Psoas muscle (tissue), 8 donors: Measurements from ENCODE around the gene B3GALT4. TPM values are rescaled to one million over a fixed set of nuclear protein-coding genes. Genes with fewer than 3 reads are reported as not detected.
"Not testable (repeated sequence)": the region's sequence is repeated elsewhere in the genome, so short reads cannot be mapped to it uniquely, and the experiment has no call there.

Experiments
- ATAC-seq, 4 donors: fragments of 200-7000 bp; cut with Tn5 transposase; one replicate each; pipeline ENCODE4 v1.9.1; 2020; ENCODE audit warnings: moderate library complexity in 3 of 4, mild to moderate bottlenecking in 2 of 4
- DNase-seq, 2 donors: peaks; one replicate each; pipeline ENCODE4 v3.0.0-alpha.2; 2020
- H3K27ac ChIP-seq: fragments of 200-600 bp; one replicate; pipeline ENCODE4 v1.8.0; 2022
- H3K27me3 ChIP-seq, 3 donors: fragments of 200-600 bp in 1 of 3; one replicate each; pipeline versions ENCODE4 v1.6.1 to v1.8.0; 2013 to 2022; ENCODE audit warnings: low read length in 2 of 3, mild to moderate bottlenecking in 2 of 3, moderate library complexity in 1 of 3; ENCODE audit not compliant: insufficient read depth in 3 of 3
- H3K36me3 ChIP-seq, 2 donors: fragments of 200-600 bp in 1 of 2; one replicate each; pipeline versions ENCODE4 v1.6.1 to v1.8.0; 2013 to 2022; ENCODE audit warnings: low read depth in 1 of 2, mild to moderate bottlenecking in 1 of 2, moderate library complexity in 1 of 2; ENCODE audit not compliant: insufficient read depth in 1 of 2
- H3K4me1 ChIP-seq: fragments of 200-600 bp; one replicate; pipeline ENCODE4 v1.8.0; 2022
- H3K4me3 ChIP-seq: fragments of 200-600 bp; one replicate; pipeline ENCODE4 v1.8.0; 2022; ENCODE audit warnings: mild to moderate bottlenecking
- H3K9me3 ChIP-seq: fragments of 200-600 bp; one replicate; pipeline ENCODE4 v1.8.0; 2022
- WGBS, 3 donors: extraction: QIAGEN DNeasy Blood & Tissue Kit; methylation state at CpG; one replicate each; pipeline versions ENCODE4 v1.1.6 to v1.1.7; 2013; 5-methylcytosine and 5-hydroxymethylcytosine counted together
- intact Hi-C, 2 donors: fragments of 100-400 bp; cut with DNase I; formaldehyde crosslinking; loops; one replicate each; pipeline versions ENCODE4 v1.11.0 to v1.14.2; 2022
- polyA plus RNA-seq, 3 donors: library from polyadenylated mRNA; stranded (reverse); fragments of 200-250 nt; gene quantifications; one replicate each; pipeline ENCODE4 v1.2.3, GENCODE V29; 2013
- total RNA-seq, 4 donors: library from RNA; stranded (reverse); fragmentation: NEBNext Ultra II Directional in 2 of 4; extraction: Animal tissue kit (Norgen Biotek cat#: 25700) in 2 of 4; gene quantifications; one replicate each; pipeline versions ENCODE4 v1.2.1 to v1.2.4, GENCODE V29; 2021 to 2023
- TF ChIP-seq, protein P1 (sequence below): fragments of 200-600 bp; IDR thresholded peaks from one replicate; pipeline ENCODE4 v1.8.0; 2022; ENCODE audit warnings: antibody characterized with exemption
- donor health status: healthy with polysubstance abuse.
- donor health status: DM: no; HTN: no; CAD: no; lungs with moderate emphysema.
- donor health status: Bipolar disorder and iron deficiency.
- donor health status: healthy.
- donor health status: DM: yes; HTN: yes; CAD: no.
- donor health status: DM: no; HTN: no; CAD: no.
- donor health status: DM: no; HTN: no; CAD: no.
- donor health status: DM: yes; HTN: yes; CAD: no.

Gene B3GALT4
- total and polyA plus RNA-seq, 7 donors = 1.3 to 3.6 (median 1.8) TPM

DNA sequence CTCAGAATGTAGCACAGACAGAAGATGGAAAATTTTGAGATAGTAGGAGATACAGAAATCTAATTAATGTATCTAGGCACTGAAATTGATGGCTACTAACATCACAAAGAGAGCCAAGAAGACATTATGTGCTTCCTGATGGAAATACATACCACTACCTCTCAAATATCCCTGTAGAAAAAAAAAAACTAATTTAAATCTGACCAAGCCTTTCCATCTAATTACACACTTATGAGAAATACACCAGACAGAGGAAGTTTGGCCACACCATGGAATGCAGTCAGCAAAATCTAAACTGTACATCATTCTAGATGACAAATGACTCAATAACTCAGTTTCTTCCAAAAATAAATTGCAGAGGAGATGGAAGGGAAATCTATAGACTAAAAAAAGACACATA, 24.2 kb upstream of the B3GALT4 start:
- Histone ChIP-seq H3K27ac (no peak overlapping the region), H3K4me3 (no peak overlapping the region), H3K4me1 (peaks cover 13% of the 10 kb centered on the region), H3K9me3 (no peaks in the 10 kb centered on the region), H3K36me3 (peaks cover 8 to 60% of the 10 kb centered on the region in 2 donors), H3K27me3 (no peaks in the 10 kb centered on the region)
- intact Hi-C loops = no loop called here
- TF ChIP-seq, protein P1, sequence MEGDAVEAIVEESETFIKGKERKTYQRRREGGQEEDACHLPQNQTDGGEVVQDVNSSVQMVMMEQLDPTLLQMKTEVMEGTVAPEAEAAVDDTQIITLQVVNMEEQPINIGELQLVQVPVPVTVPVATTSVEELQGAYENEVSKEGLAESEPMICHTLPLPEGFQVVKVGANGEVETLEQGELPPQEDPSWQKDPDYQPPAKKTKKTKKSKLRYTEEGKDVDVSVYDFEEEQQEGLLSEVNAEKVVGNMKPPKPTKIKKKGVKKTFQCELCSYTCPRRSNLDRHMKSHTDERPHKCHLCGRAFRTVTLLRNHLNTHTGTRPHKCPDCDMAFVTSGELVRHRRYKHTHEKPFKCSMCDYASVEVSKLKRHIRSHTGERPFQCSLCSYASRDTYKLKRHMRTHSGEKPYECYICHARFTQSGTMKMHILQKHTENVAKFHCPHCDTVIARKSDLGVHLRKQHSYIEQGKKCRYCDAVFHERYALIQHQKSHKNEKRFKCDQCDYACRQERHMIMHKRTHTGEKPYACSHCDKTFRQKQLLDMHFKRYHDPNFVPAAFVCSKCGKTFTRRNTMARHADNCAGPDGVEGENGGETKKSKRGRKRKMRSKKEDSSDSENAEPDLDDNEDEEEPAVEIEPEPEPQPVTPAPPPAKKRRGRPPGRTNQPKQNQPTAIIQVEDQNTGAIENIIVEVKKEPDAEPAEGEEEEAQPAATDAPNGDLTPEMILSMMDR = no peak
- DNase-seq = no peak
- no peak for ATAC-seq

DNA sequence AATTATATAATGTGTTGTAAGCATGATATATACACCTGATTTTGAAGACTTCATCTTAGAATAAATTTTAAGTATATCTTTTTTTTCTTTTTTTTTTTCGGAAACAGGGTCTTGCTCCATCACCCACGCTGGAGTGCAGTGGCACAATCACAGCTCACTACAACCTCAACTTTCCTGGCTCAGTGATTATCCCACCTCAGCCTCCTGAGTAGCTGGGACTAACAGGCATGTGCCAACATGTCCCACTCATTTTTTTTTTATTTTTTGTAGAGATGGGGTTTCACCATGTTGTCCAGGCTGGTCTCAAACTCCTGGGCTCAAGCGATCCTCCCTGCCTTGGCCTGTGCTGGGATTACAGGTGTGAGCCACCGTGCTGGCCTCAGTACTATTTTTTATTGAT, 22.3 kb upstream of the B3GALT4 start:
- H3K9me3 ChIP-seq = no peaks in the 10 kb centered on the region
- peaks cover 5% of the 10 kb centered on the region for H3K4me1 ChIP-seq
- no peak overlapping the region for H3K4me3 ChIP-seq
- H3K27ac ChIP-seq = no peak overlapping the region
- ATAC-seq (no peak), DNase-seq (no peak)
- no peaks in the 10 kb centered on the region for H3K27me3 ChIP-seq
- intact Hi-C loops = no loop called here
- peaks cover 8 to 75% of the 10 kb centered on the region in 2 donors for H3K36me3 ChIP-seq
- TF ChIP-seq, protein P1 = no peak
- 90 to 98% (median 93%) methylated on average over 4 of the region's 4 CpGs for WGBS, 3 donors

DNA sequence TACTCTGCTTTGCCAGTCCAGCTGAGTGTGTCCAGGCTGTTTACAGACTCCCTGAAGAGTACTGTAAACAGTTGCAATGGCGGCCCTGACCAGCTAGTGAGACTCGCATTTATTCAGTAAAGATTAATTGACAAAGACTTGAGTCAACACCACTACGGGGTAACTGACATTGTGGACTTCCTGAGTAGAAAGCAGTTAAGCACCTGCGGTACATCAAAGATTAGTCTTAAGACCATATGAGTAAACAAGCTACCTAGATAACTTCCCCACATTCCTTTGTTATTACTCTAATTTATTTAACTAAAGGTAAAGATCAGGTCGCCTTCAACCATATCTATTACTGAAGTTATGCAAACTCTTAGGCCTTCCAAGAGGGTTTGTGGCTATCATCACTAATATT, 17.9 kb upstream of the B3GALT4 start:
- Histone ChIP-seq H3K27ac (no peak overlapping the region), H3K36me3 (peaks cover 6 to 92% of the 10 kb centered on the region in 2 donors)

DNA sequence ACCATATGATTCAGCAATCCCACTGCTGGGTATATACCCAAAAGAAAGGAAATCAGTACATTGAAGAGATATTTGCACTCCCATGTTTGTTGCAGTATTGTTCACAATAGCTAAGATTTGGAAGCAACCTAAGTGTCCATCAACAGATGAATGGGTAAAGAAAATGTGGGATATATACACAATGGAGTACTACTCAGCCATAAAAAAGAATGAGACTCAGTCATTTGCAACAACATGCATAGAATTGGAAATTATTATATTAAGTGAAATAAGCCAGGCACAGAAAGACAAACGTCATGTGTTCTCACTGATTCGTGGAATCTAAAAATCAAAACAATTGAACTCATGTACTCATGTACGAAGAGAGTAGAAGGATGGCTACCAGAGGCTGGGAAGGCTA, 14.4 kb upstream of the B3GALT4 start:
- H3K4me3 ChIP-seq, H3K9me3 ChIP-seq, ATAC-seq, H3K27ac ChIP-seq, H3K27me3 ChIP-seq, intact Hi-C loops, H3K4me1 ChIP-seq, DNase-seq: not testable (repeated sequence)
- peaks cover 14 to 97% of the 10 kb centered on the region in 2 donors for H3K36me3 ChIP-seq
- 97 to 98% (median 98%) methylated on average over 3 of the region's 3 CpGs for WGBS, 3 donors

More for the DNA sequence above, 17.9 kb upstream of the B3GALT4 start:
- DNase-seq (no peak), ATAC-seq (no peak)
- no peaks in the 10 kb centered on the region for H3K27me3 ChIP-seq
- no peaks in the 10 kb centered on the region for H3K4me1 ChIP-seq
- TF ChIP-seq, protein P1 = no peak
- H3K4me3 ChIP-seq = no peak overlapping the region
- H3K9me3 ChIP-seq = no peaks in the 10 kb centered on the region
- 93 to 97% (median 94%) methylated on average over 5 of the region's 5 CpGs for WGBS, 3 donors
- intact Hi-C loops = no loop called here

DNA sequence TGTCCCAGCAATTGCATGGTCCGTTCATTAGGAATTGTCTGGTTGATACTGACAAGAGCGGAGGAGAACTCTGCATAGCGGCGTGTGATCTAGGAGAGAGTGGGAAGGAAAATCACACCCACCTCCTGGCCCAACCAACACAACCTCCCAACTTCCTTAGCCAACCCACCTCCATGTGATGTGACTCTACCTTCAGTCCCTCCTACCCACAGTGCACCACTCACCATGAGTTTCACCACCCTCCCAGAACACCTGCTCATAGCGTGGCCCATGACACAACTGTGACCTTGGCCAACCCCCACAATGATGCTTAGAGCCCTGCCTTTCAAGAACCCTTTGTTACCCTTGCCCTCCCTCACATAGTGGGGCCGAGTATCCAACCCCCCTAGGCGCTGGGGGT, 12.9 kb upstream of the B3GALT4 start:
- DNase-seq = no peak
- ATAC-seq = peak in 3 of 4 donors; percentile 14 to 31 (median 15)
- no peak overlapping the region for H3K4me3 ChIP-seq
- TF ChIP-seq, protein P1 = no peak
- peaks cover 14 to 99% of the 10 kb centered on the region in 2 donors for H3K36me3 ChIP-seq
- no peak overlapping the region for H3K27ac ChIP-seq
- H3K9me3 ChIP-seq = no peaks in the 10 kb centered on the region
- 78 to 83% (median 83%) methylated on average over 7 of the region's 7 CpGs for WGBS, 3 donors
- H3K27me3 ChIP-seq = no peaks in the 10 kb centered on the region
- H3K4me1 ChIP-seq = no peaks in the 10 kb centered on the region
- intact Hi-C loops = no loop called here
